Erythroblast (primary cell): ENCODE data around the gene ATP6V0B.

Experiments
- GATA1 ChIP-seq: IDR thresholded peaks from 2 replicates; pipeline ENCODE4 v1.6.1; 2011; ENCODE audit warnings: low read depth, mild to moderate bottlenecking, control low read depth, low read length, moderate library complexity
- POLR2A ChIP-seq: IDR thresholded peaks from 2 replicates; pipeline ENCODE4 v1.6.1; 2011; ENCODE audit warnings: mild to moderate bottlenecking, low read length

DNA sequence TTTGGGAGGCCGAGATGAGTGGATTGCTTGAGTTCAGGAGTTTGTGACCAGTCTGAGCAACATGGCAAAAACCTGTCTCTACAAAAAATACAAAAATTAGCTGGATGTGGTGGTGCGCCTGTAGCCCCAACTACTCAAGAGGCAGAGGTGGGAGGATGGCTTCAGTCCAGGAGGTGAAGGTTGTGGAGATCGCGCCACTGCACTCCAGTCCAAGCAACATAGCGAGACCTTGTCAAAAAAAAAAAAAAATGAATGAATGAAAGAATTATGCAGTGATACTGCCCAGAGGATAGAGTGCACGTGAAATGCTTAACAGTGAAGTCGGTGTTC lies 5.4 kb upstream of the ATP6V0B start:
- TF ChIP-seq POLR2A (no peak), GATA1 (no peak)
